OCI-LY1 (cell line): ENCODE data around the gene ESF1.

Source experiments
- CTCF ChIP-seq: fragments of 200-600 bp; sonication (generic), shearing (Covaris generic); IDR thresholded peaks from 2 replicates; pipeline ENCODE4 v1.5.1; 2017; ENCODE audit warnings: mild to moderate bottlenecking, antibody characterized with exemption, low read length, moderate library complexity, mixed read lengths
- EZH2 ChIP-seq: fragments of 200-600 bp; sonication (generic), shearing (Covaris generic); IDR thresholded peaks from 2 replicates; pipeline ENCODE4 v1.8.0; 2017; ENCODE audit warnings: borderline replicate concordance, mixed run types, mild to moderate bottlenecking, antibody characterized with exemption, low read length, moderate library complexity, mixed read lengths

- no peak for TF ChIP-seq CTCF
- TF ChIP-seq EZH2: no peak
These were observed 67.1 kb downstream of the ESF1 start for GRCh38 chr20:13717631-13718044.
